ENCODE measurements around the gene RPS6KA3.
"Not testable (repeated sequence)": the region's sequence is repeated elsewhere in the genome, so short reads cannot be mapped to it uniquely, and the experiment has no call there.

Gene RPS6KA3

DNA sequence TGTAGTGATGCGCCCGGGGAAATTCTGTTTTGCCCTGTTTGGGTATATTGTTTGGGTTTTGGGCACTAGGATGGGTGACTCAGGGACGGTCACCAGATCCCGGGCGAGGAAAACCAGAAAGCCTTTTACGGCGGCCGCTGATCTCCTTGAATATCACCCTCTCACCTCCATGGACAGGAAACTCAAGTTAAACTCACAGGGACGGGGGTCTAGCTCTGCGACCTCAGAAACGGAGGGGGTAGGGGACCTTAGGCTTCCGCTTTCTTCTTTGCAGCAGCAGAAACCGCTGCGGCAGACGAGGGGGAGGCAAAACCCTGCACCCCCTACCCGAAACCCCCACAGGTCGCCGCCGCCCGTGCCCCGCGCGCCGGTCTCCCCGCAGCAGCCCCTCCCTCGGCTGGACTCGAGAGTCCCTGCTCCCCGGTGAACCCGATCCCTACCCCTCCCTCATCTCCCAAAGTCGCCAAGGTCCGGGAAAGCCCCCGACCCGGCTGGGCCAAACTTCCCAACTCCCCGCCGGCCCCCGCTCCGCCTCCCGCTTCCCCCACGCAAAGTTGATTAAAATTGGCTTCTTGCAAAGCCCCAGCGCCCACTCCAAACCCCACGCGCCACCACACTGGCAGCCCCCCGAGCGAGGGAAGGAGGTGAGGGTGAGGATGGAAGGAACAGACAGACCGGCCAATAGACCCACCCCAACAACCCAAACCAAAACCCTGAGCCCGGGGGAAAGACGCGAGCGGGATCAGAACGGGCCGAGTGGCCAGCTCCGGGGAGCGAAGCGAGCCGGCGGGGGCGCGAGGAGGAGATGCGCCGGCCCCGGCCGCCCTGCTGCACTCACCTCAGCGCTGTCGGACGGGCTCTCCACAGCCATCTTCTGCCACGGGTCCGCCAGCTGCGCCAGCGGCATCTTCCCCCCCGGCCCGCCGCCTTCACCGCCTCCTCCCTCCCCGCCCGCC, 705 bp downstream of the RPS6KA3 start:
- no peak for FAIRE-seq
- DNase-seq (ENCODE audit: insufficient read length, low spot score), result no peak

GRCh38 chrX:20265221-20265725, 1.4 kb downstream of the RPS6KA3 start:
- FAIRE-seq, result no peak

DNA sequence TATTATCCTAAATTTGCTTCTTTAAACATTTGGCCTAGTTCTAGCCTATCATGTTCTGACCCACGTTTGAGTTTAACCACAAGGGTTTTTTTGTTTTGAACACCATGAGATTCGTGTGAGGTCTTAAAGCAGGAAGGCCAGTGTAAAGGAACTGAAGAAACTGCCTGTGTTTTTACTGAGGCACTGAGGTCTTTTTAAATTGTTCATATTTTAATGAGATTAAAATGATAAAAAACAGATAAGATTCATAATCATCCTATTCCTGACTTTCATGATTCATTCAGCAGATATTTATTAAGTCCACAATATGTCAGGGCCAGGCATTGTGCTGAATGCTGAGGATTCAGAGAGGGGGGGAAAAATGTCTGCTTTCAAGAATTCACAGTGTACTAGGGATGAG, 3.2 kb downstream of the RPS6KA3 start:
- no peak for FAIRE-seq
- DNase-seq (ENCODE audit: insufficient read length, low spot score), result no peak

More at GRCh38 chrX:20265221-20265725, 1.4 kb downstream of the RPS6KA3 start:
- no peak for DNase-seq (ENCODE audit: insufficient read length, low spot score)

- no peak for DNase-seq (ENCODE audit: insufficient read length, low spot score)
- FAIRE-seq, result no peak
Measured at GRCh38 chrX:20260885-20261284, 5.8 kb downstream of the RPS6KA3 start.

DNA sequence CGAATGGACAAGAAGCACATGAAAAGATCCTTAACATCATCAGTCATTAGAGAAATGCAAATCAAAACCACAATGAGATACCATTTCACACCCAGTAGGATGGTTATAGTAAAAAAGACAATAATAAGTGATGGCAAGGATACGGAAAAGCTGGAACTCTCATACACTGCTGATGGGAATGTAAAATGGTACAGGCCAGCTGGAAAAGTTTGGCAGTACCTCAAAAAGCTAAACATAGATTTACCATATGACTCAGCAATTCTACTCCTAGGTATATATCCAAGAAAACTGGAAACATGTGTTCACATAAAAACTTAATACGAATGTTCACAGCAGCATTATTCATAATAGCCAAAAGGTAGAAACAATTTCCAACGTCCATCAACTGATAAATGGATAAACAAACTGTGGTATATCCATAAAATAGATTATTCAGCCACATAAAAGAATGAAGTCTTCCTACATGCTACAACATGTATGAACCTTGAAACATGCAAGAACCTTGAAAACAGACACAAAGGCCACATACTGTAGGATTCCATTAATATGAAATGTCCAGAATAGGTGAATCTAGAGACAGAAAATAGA, 11.9 kb downstream of the RPS6KA3 start:
- FAIRE-seq (peak; percentile 4), DNase-seq (ENCODE audit: insufficient read length, low spot score) (no peak)

DNA sequence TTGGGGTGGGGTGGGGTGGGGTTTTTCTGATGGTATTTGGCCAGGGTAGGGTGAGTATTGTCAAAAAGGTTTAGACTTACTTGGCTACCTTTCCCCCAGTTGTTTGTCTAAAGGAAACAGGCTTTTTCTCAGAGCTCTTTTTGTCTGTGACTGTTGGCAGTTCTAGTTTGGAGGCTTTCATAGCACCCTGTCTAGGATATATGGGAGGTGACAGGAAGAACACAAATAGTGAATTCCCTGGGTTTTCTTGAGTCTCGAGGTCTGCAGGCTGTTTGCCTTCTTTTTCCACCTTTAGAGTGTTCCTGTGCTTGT, 13.5 kb downstream of the RPS6KA3 start:
- no peak for DNase-seq (ENCODE audit: insufficient read length, low spot score)
- FAIRE-seq, result no peak

DNA sequence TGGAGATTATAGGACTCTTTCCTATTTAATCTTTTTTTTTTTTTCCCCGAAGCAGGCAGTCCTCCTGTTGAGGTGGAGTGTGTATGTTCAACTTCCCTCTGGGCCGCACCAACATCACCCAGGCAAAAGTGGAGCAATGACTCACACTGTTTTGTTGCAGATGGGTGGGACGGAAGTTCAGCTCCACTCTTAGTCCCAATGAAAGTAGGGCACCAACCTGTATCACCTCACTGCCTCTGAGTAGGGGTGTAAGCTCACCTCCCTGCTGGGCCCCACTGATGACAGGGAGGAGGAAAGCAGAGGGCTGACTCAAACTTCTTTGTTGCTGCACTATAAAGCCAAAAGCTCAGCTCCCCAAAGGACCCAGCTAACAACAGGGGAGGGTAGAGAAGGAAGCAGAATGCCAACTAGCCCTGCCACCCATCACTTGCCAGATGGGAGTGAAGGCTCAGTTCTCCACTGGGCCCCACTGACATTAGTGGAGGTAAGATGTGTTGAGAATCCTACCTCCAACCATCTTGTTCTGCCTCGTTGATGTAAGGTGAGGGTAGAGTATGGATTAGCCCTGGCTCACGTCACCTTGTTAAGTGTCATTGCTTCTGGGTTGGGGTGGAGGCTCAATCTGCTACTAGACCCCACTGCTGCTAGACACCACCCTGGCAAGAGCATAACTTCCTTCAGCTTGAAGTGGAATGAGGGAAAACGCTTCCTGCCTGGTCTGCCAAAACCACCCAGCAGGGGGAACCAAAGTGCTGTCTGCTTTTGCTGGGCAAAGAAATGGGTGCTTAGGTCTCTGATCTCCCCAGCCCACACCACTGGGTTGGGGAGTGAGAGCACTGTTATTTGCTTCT, 14.1 kb downstream of the RPS6KA3 start:
- FAIRE-seq (peak; percentile 76), DNase-seq (ENCODE audit: insufficient read length, low spot score) (no peak)

GRCh38 chrX:20251691-20252090, 15.0 kb downstream of the RPS6KA3 start:
- DNase-seq (ENCODE audit: insufficient read length, low spot score), result no peak
- FAIRE-seq, result no peak

DNA sequence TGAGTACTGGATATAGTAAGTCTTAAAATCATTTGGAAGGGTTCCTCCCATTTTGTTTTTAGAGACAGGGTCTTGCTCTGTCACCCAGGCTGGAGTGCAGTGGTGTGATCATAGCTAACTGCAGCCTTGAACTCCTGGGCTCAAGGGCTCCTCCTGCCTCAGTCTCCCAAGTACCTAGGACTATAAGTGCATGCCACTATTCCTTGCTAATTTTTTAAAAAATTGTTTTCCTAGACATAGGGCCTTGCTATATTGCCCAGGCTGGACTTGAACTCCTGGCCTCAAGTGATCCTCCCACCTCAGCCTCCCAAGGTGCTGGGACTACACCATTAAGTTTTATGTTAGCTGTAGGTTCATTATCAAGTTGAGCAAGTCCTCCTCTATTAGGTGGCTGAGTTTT, 16.6 kb downstream of the RPS6KA3 start:
- not testable (repeated sequence) for FAIRE-seq; DNase-seq (ENCODE audit: insufficient read length, low spot score)

GRCh38 chrX:20248592-20249192, 18.0 kb downstream of the RPS6KA3 start:
- DNase-seq (ENCODE audit: insufficient read length, low spot score) (no peak), FAIRE-seq (no peak)

DNA sequence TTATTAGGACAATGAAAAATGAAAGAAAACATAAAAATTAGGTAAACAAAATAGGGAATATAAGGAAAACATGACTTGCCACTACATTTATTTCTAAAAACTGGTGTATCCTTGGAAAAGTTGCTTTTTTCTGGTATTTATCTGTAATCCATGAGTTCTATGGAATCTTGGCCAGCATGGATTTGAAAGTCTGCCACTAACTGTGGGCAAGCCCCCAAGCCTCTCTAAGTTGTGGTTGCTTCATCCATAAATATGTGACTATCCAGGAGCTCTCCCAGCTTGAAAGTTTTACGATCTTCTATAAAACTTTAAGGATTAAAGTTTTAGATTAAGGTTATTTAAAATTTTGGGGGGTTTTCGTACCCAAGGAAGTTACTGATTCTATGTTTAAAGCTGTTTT, 21.8 kb downstream of the RPS6KA3 start:
- FAIRE-seq (no peak), DNase-seq (ENCODE audit: insufficient read length, low spot score) (no peak)

DNA sequence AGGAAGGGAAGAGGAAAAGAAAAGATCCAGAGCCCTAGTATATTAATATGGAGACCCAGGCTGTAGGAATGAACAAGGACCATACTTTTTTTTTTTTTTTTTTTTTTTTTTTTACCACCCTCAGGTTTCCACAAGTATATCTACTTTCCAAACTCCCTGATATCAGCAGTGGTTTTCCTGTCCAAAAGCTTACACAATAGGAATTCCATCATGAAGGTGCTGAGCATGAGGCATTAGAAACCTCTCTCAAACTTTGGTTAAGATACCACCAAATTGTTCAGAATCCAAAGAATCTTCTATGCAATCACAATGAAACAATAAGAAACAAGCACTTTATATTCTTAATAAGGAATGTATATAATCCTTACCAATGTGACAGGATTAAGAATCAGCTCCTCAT, 26.5 kb downstream of the RPS6KA3 start:
- FAIRE-seq (no peak), DNase-seq (ENCODE audit: insufficient read length, low spot score) (no peak)

DNA sequence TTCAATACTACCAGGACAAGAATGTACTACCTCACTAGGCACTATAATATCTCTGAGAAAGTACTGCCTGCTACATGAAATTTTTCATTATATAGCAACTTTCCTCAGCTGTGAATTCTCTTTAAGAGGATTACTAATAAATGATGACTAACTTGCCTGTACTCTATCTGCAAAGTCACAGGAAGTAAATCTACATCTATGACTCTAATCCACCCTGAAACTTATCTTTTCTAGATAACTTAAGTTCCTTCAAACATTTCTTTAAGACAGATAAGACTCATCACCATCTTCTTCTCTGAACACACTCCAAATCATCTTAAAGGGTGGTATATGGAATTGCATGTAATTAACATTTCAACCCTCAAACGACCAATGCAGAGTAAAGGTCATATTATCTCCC, 28.8 kb downstream of the RPS6KA3 start:
- FAIRE-seq (no peak), DNase-seq (ENCODE audit: insufficient read length, low spot score) (no peak)

GRCh38 chrX:20235755-20236154, 31.0 kb downstream of the RPS6KA3 start:
- no peak for DNase-seq (ENCODE audit: insufficient read length, low spot score)
- no peak for FAIRE-seq

DNA sequence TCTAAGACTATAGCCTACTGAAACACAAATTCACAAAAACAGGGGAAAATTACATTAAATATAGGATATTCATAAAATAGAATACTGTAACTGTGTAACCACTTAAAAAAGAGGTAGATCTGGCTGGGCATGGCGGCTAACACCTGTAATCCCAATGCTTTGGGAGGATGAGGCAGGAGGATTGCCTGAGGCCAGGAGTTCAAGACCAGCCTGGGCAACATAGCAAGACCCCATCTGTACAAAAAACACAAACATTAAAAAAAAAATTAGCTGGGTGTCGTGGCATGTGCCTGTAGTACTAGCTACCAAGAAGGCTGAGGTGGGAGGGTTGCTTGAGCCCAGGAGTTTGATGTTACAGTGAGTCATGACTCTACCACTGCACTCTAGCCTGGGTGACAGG, 33.4 kb downstream of the RPS6KA3 start:
- FAIRE-seq, result no peak
- no peak for DNase-seq (ENCODE audit: insufficient read length, low spot score)

DNA sequence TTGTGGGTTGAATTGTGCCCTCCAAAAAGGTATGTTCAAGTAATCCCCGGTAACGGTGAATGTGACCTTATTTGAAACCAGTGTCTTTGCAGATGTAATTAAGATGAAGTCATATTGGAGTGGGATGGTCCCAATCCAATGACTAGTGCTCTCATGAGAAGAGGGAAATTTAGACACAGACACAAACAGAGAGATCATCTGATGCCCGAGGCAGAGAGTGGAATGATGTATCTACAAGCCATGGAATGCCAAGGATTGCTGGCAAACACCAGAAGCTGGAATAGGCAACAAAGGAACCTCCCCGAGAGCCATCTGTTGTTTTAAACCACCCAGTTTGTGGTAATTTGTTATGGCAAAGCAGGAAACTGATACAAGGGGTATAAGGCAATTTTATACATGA, 35.1 kb downstream of the RPS6KA3 start:
- no peak for FAIRE-seq

GRCh38 chrX:20230406-20230805, 36.3 kb downstream of the RPS6KA3 start:
- DNase-seq (ENCODE audit: insufficient read length, low spot score) (no peak), FAIRE-seq (no peak)

More for the DNA sequence above, 35.1 kb downstream of the RPS6KA3 start:
- no peak for DNase-seq (ENCODE audit: insufficient read length, low spot score)

DNA sequence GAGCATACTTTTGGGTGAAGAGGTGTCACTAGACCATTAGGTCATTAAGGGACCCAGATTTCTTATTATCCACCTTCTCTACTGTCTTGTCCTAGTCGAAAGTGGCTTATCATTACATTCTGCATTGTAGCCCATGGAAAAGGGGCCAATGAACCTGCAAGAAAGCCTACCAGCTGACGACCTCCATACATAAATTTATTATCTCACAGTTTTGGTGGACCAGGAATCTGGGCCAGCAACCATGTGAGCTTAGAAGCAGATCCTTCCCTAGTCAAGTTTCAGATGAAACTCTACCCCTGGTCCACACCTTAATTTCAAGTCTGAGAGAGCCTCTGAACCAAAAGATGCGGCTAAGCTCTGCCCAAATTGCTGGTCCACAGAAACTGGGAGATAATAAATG, 37.6 kb downstream of the RPS6KA3 start:
- DNase-seq (ENCODE audit: insufficient read length, low spot score) (no peak), FAIRE-seq (no peak)

- DNase-seq (ENCODE audit: insufficient read length, low spot score), result no peak
- no peak for FAIRE-seq
Measured at GRCh38 chrX:20228245-20228644, 38.5 kb downstream of the RPS6KA3 start.

- DNase-seq (ENCODE audit: insufficient read length, low spot score), result no peak
- no peak for FAIRE-seq
Measured at GRCh38 chrX:20227116-20227515, 39.6 kb downstream of the RPS6KA3 start.

- DNase-seq (ENCODE audit: insufficient read length, low spot score), result no peak
- no peak for FAIRE-seq
Measured at GRCh38 chrX:20225488-20225833, 41.2 kb downstream of the RPS6KA3 start.
